ENCODE measurements around the gene SIMC1. TPM values are rescaled to one million over a fixed set of nuclear protein-coding genes. Genes with fewer than 3 reads are reported as not detected.

Gene SIMC1
- total and polyA plus RNA-seq, 2 donors (not counting 3 experiments of a cell fraction or from before 2014, with no cell fraction given): 9.0 to 16.2 TPM

GRCh38 chr5:176391479-176391878, 153.3 kb downstream of the SIMC1 start:
- POLR2A ChIA-PET: no interaction called here
- Histone ChIP-seq H3K4me1 (ENCODE audit: control insufficient read depth, extremely low read depth, insufficient read depth, low read length) (peaks cover 14% of the 10 kb centered on the region), H3K9ac (replicated peaks; ENCODE audit: extremely low read depth, insufficient read depth, low read length) (no peak overlapping the region), H3K4me2 (ENCODE audit: insufficient read depth, low read length) (no peak overlapping the region), H3K9me3 (replicated peaks; ENCODE audit: control insufficient read depth, insufficient read depth, low read length) (no peaks in the 10 kb centered on the region), H3K79me2 (ENCODE audit: control insufficient read depth, insufficient read depth, low read length) (peaks cover 18% of the 10 kb centered on the region), H3K27me3 (ENCODE audit: control insufficient read depth in 2 of 2, insufficient read depth in 2 of 2, low read length in 2 of 2) (no peaks in the 10 kb centered on the region), H3K4me3 (replicated peaks in 1 of 3; ENCODE audit: insufficient read depth in 1 of 3, low read depth in 1 of 3, low read length in 3 of 3) (no peak overlapping the region), H4K20me1 (replicated peaks; ENCODE audit: control insufficient read depth, extremely low read depth, insufficient read depth, low read length) (no peaks in the 10 kb centered on the region), H3K9me1 (replicated peaks; ENCODE audit: control insufficient read depth, extremely low read depth, insufficient read depth, low read length) (no peaks in the 10 kb centered on the region), H2AFZ (ENCODE audit: low read depth, low read length) (no peak overlapping the region), H3K36me3 (ENCODE audit: control insufficient read depth in 2 of 2, extremely low read depth in 1 of 2, insufficient read depth in 2 of 2, low read length in 2 of 2) (peaks cover 2 to 16% of the 10 kb centered on the region in 2 experiments), H3K27ac (ENCODE audit: insufficient read depth, low read depth, low read length) (no peak overlapping the region)
- intact Hi-C loops (cut with micrococcal nuclease): no loop called here
- no TSS peak for BruUV-seq (replicated peaks)
- CTCF ChIA-PET: no interaction called here
- FAIRE-seq: no peak
- dilution Hi-C loops (cut with MboI; ENCODE audit: extremely low pct_ligation_motif_present, low sequenced_read_pairs): no loop called here
- no peak for TF ChIP-seq POLR2AphosphoS5 (IDR thresholded peaks at IDR 0.05; ENCODE audit: insufficient read depth, low read depth, low read length)
- TF ChIP-seq GATA2 (IDR thresholded peaks at IDR 0.05; ENCODE audit: insufficient read depth, insufficient read length, low read depth, low read length): no peak
- no peak for TF ChIP-seq MYC (IDR thresholded peaks at IDR 0.05; ENCODE audit: low read depth, low read length)
- TF ChIP-seq MAX (IDR thresholded peaks at IDR 0.05; ENCODE audit: insufficient read depth, insufficient read length): no peak
- no peak for TF ChIP-seq CTCF (IDR thresholded peaks at IDR 0.05; ENCODE audit: extremely low read depth in 1 of 2, insufficient read depth in 1 of 2, low read depth in 1 of 2, low read length in 2 of 2)
- no peak for TF ChIP-seq JUN (IDR thresholded peaks at IDR 0.05; ENCODE audit: borderline replicate concordance, insufficient read depth, insufficient read length, low read depth)
- TF ChIP-seq EZH2 (IDR thresholded peaks at IDR 0.05; ENCODE audit: borderline replicate concordance, low read depth, low read length, severe bottlenecking): no peak
- TF ChIP-seq FOS (IDR thresholded peaks at IDR 0.05; ENCODE audit: borderline replicate concordance, insufficient read depth, low read length): no peak
- TF ChIP-seq POLR2A (IDR thresholded peaks at IDR 0.05; ENCODE audit: low read depth, low read length): no peak
- no peak for DNase-seq (ENCODE audit: low read depth, low spot score)

Data from endothelial cell of umbilical vein (primary cell).